ENCODE results near the gene ZNF831.

Gene ZNF831

DNA sequence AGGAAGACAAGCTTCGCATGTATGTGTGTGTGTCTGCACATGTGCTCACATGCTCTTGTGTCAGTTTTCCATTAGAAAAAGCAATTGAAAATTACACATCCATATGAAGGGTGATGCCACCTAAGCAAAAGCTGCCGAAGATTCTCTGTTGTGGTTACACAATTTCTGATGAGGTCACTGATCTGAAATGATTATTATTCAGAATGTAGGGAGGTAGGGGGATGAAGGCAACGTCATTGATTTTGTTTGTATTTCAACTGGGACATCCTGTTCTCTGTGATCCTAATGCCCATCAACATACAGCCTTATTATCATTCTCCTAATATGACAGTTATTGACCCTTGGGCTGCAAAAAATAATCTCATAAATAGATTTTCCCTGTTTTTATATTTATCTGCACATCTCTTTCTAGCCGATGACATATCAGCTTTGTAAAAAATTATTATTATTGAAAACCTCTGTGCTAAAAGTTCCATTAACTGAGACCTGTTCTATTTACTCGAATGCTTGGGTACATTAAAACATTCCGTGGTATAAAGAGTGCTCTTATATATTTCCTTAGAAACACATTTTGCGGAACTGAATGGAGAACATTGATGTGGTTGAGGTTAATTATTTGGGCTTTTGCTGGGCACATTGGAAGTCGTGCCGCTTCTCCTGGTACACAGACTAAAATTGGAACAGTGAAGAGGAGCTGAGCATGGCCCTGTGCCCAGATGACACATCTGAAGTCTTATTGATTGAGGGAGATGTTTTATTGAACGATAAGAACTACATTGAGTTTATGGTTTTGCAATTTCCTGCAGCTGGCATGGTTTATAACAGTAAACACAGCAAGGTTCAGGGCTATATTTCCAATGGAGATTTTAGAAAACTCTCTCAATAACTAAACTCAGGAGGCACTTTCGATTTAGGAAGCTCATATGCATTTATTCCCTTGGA is 51.3 kb downstream of the ZNF831 start:
- DNase-seq (ENCODE audit: low read depth): no peak

GRCh38 chr20:59217173-59217572 is 53.6 kb downstream of the ZNF831 start:
- no peak for DNase-seq (ENCODE audit: low read depth)

GRCh38 chr20:59217794-59218280 is 54.2 kb downstream of the ZNF831 start:
- DNase-seq (ENCODE audit: low read depth): no peak

- DNase-seq (ENCODE audit: low read depth): no peak
Measured at GRCh38 chr20:59219211-59219610, 55.6 kb downstream of the ZNF831 start.

- no peak for DNase-seq (ENCODE audit: low read depth)
Measured at GRCh38 chr20:59220161-59220560, 56.5 kb downstream of the ZNF831 start.

- DNase-seq (ENCODE audit: low read depth): no peak
Measured at GRCh38 chr20:59221049-59221706, 57.6 kb downstream of the ZNF831 start.

DNA sequence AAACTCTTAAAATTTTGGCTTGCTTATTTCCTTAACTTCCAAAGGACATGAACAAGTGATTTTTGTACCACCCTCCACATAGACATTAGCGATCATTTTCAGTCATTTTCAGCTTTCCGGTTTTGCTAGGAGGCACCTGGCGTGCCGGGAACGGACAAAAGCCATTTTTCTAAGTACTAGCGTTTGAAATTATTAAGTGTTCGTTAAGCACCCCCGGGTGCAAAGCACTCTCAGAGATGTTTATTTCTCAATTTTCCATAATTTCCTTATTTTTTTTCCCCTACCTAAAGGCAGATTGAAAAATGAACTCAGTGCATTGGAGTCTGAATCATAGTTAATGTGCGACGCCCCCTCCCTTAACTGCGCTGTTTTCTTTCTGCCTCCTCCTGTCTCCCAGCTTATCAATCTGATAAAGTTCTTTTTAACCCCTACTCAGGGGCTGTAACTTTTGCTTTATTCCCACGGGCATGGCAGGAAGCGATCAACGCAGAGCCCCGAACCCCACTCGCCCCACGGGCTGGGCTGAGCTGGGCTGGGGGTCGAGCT is 58.2 kb downstream of the ZNF831 start:
- no peak for DNase-seq (ENCODE audit: low read depth)

DNA sequence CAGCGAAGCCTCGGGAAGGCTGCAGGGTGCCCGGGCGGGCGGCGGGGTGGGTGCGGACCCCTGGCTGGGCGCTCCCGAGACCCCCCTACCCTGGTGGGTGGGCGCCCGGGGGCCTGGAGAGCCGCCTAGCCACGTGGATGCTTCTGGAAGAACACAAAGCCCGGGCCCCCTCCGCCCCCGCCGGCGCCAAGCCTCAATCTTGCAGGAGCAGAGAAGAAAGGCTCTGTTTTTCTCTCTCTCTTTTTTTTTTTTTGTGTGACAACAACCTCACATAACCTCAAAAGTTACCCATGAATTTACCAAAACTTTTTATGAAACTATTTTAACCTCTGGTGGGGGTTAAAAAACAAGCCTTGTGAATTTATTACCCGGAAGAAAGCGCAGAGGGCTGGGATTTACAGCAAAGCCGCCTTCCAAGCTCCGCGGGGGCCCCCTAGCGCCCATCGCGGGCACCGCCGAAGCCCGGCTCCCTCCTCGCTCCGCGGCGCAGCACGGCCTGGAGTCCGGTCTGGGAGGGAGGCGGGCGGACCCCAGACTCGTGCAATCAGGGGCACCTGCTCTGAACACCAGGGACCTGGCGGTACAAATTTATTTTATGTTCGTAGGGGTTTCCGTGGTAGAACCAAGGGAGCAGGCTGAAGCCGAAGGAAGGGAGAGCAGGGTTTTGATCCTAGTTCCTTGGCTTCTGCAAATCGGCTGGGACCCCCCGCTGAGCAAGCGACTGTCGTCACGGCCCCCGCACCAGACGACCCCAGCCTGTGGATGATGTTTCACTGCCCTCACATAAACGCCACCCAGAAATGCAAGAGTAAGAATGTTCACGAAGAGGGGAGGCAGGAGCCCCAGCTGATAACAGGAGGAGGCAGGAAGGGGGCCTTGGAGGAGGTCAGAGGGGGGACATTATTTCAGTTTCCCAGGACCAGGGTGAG is 58.9 kb downstream of the ZNF831 start:
- peak; percentile 68 for DNase-seq (ENCODE audit: low read depth)

- no peak for DNase-seq (ENCODE audit: low read depth)
Measured at GRCh38 chr20:59223182-59223601, 59.6 kb downstream of the ZNF831 start.

DNA sequence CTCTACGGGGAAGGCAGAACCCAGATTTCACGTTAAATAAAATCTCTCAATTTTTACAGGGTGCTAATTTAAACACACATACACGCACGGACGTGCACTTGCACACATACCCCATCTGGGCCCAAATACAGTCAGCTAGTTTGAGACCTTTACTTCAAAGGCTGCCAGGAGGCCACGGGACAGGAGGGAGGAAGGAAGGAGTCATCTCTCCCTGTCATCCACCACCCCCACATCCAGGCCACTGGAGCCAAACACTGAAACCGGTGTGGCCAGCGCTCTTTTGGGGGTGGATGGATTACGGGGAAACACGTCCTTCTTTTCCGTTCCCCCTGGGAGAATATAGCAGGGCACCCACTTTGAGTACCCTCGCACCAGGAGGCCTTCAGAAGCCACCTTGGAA is 60.1 kb downstream of the ZNF831 start:
- no peak for DNase-seq (ENCODE audit: low read depth)

DNA sequence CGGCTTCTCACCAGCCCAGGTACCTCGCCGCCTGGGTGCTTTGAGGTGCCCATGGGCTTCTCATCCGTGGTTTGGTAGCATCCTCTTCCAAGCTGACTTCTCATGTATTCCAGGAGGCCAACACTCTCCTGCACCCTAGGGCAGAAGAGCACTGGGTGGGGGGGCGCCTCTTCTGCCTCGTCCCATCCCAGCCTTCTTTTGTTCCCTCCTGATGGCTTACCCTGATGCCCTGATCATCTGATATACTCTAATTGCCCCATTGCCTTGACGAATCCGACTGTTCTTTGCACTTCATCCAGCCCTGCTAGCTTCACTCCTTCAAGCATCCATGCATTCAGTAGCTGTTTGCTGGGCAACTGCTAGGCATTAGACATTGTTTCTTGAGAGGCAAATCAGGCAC is 60.6 kb downstream of the ZNF831 start:
- no peak for DNase-seq (ENCODE audit: low read depth)

GRCh38 chr20:59230385-59230784 is 66.8 kb downstream of the ZNF831 start:
- DNase-seq (ENCODE audit: low read depth): no peak

DNA sequence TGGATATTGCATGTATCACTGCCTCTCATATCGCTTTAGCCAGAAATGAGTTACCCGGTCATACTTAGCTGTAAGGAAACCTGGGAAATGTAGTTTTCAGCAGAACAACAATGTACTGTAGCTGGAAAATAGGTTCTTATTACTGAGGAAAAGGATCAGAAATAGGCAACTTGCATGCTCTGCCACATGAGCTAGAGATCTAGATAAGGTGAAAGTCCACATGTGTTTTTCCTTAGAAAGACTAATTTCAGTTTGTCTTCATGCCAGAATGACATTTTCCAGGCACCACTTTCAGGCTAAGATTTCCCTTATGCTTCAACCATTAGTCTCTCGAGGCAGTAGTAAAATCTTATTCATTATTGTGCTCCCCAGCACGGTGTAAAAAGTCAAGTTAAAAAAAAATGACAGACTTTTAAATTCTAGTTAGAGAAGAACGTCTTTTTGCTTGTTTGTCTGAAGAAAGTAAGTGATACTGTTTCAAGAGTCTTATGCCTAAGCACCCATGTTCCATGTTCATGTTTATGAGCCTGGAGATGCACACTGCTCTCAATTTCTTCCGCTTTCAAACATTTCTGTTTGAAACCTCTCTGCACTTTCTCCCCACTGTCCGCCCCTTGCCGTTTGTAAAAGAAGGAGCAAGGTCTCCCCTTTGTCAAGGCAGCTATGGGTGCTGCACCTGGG is 67.6 kb downstream of the ZNF831 start:
- no peak for DNase-seq (ENCODE audit: low read depth)

- no peak for DNase-seq (ENCODE audit: low read depth)
Measured at GRCh38 chr20:59232618-59233017, 69.0 kb downstream of the ZNF831 start.

DNA sequence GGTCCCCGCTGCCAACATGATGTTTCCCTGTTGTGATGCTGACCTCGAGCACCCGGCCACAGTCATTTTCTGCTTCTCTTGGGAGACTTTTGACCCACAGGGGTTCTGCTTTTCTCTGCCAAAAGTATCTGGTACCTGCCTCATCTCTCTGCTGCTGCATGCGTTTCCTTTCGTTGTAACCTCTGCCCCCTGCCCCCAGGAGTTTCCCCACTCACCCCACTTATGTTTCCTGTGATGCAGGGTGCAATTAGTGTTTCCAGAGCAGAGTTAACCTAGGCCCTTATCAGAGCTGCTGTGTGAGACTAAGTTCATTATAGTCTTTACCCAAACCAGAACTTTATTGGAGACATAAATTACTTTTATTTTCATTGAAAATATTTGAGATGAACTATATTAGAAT is 71.6 kb downstream of the ZNF831 start:
- DNase-seq (ENCODE audit: low read depth): no peak

GRCh38 chr20:59240006-59240405 is 76.4 kb downstream of the ZNF831 start:
- no peak for DNase-seq (ENCODE audit: low read depth)

DNA sequence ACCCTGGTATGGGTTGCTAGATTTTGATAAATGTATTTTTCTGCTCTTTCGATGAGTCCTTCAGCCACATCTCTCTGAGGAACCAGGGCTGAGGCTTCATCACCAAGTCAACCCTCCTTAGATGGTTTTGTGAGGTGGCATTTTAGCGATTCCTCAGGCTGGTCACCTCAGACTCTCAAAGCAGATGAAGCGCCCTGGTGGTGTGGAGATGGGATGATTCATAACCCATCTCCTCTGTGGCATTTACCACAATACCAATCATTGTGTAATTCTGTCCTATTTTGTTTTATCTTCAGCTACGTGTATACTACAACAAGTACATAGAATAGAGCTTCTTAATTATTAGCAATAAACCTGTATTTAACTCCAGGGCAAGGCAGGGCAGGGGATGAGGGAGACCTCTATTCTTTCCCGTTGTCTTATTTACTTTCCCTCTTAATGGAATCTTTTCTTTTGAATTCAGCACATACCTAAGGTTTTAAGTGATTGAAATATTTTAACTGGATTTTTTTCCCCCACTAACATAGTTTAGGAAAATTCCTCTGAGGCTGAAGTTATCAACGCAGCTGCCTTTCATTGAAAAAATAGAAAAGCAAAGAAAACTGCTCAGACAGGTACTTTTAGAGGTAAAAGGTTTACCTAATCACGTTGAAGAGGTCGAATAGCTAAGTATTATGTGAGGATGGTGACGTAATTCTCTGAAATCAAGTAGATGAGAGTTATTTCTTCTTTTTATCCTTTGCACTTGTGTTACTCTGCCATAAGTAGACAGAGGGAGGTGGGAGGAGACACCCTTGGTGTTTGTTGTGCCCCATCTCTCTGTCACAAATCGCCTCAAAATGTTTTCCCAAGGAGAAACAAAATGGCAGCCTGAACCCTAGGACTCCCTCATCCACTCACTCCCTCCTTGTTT is 79.3 kb downstream of the ZNF831 start:
- no peak for DNase-seq (ENCODE audit: low read depth)

- no peak for DNase-seq (ENCODE audit: low read depth)
Measured at GRCh38 chr20:59246691-59247400, 83.2 kb downstream of the ZNF831 start.
